Measurements from ENCODE around the gene CBR3.
A peak's percentile ranks its signal among the peaks of the same experiment; 100 is the strongest.
"Not testable (repeated sequence)": the region's sequence is repeated elsewhere in the genome, so short reads cannot be mapped to it uniquely, and the experiment has no call there.

The CBR3 gene

GRCh38 chr21:36120304-36120888, 14.5 kb upstream of the CBR3 start:
- DNase-seq = peak in 1 of 14 donors; percentile 21

DNA sequence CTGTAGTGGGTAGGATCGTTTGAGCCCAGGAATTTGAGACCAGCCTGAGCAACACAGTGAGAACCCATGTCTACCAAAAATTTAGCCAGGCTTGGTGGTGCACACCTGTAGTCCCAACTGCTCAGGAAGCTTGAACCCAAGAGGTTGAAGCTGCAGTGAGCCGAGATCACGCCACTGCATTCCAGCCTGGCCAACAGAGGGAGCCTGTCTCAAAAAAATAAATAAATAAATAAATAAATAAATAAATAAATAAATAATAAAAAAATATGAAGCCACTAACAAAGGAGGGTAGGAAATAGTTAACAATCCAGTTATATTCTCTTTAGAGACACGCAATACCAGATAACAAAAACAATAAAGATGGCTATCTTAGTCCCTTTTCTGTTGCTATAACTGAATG, 11.9 kb upstream of the CBR3 start:
- no peak for DNase-seq

- no peak for DNase-seq
Measured at GRCh38 chr21:36124395-36124794, 10.5 kb upstream of the CBR3 start.

GRCh38 chr21:36125512-36126207, 9.2 kb upstream of the CBR3 start:
- DNase-seq = peak in 3 of 14 donors; percentile 9 to 14 (median 10)

DNA sequence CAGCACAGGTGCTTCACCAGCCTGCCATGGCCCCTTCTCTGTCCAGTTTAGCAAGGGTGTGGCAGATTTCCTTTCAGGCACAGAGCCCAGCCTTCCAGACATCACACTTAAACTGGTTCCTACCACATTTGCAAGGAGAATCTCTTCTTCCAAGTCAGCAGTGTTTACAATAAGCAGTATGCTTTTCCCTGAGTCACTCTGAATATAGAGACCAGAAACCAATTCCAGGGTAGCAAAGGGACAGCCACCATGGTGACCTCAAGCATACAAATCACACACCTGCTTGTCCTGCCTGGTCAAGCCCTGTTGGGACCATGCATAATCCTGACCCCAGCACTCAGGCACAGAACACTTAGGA, 8.7 kb upstream of the CBR3 start:
- no peak for DNase-seq

GRCh38 chr21:36126621-36127110, 8.2 kb upstream of the CBR3 start:
- no peak for DNase-seq

- no peak for DNase-seq
Measured at GRCh38 chr21:36127250-36127904, 7.5 kb upstream of the CBR3 start.

- DNase-seq = no peak
Measured at GRCh38 chr21:36127977-36128376, 6.9 kb upstream of the CBR3 start.

GRCh38 chr21:36129219-36129618, 5.7 kb upstream of the CBR3 start:
- no peak for DNase-seq

GRCh38 chr21:36130414-36130762, 4.5 kb upstream of the CBR3 start:
- DNase-seq = not testable (repeated sequence)

DNA sequence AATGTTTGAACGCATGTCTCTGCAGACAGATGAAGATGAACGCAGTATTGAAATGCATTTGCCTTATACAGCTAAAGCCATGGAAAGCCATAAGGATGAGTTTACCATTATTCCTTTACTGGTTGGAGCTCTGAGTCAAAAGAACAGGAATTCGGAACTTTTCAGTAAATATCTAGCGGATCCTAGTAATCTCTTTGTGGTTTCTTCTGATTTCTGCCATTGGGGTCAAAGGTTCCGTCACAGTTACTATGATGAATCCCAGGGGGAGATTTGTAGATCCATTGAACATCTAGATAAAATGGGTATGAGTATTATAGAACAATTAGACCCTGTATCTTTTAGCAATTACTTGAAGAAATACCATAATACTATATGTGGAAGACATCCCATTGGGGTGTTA, 4.0 kb upstream of the CBR3 start:
- DNase-seq = not testable (repeated sequence)

- no peak for DNase-seq
Measured at GRCh38 chr21:36132696-36133095, 2.2 kb upstream of the CBR3 start.

DNA sequence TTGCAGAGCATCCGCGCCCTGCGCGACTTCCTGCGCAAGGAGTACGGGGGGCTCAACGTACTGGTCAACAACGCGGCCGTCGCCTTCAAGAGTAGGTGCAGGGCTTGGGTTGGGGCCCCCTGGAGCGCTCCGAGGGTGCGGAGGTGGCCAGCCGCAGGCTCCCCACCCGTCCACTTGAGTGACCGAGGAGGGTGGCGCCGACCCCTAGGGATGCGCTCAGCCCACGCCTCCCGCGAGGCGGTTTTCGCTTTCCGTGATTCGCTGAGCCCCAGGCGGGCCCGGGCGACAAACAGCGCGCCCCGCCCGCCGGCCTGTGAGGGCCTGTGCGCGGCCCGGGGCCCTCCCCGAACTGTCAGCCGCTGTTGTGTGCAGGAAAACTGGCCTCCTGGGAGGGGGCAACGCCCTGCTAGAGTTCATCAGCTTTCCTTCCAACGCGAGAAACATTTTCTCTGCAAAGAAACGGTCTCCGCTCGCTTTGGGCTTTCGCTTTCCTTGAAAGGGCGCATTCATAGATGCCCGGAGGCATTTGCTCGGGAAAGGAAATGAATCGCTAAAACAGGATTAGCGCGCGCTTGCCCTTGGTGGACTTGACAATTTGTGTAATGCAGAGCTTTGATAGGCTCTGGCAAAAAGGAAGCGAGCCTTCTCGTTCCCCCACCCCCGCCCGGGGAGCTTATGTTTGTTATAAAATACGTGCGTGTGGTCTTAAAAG, 668 bp downstream of the CBR3 start:
- peak in 12 of 14 donors; percentile 24 to 82 (median 66) for DNase-seq

DNA sequence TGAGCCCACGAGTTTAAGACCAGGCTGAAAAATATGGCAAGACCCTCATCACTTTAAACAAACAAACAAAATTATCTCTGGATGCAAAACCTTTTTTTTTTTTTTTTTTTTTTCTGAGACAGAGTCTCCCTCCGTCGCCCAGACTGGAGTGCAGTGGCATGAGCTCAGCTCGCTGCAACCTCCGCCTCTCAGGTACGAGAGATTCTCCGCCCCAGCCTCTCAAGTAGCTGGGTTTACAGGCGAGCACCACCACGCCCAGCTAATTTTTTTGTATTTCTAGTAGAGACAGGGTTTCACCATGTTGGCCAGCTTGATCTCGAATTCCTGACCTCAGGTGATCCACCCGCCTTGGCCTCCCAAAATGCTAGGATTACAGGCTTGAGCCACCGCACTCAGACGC, 4.9 kb downstream of the CBR3 start:
- not testable (repeated sequence) for DNase-seq

DNA sequence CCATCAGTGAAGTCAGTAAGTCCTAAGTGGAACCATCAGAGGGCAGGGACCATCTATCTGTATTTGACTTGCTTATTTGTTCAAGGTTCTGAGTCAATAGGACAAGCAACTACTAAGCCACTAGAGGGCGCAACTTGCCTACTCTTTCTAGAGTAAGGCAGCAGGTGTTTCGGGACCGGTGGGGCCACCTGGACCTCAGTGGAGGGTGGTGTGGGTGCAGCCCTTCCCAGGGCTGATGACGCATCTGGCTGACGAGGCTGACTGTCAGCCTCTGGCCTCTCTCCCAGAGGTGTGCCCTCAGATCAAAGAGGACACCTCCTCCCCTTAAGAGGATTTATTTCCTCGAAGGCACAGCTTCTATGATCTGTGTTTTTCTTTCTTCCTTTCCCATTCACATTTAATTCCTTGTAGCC, 6.6 kb downstream of the CBR3 start:
- DNase-seq = peak in 10 of 14 donors; percentile 13 to 88 (median 38)

DNA sequence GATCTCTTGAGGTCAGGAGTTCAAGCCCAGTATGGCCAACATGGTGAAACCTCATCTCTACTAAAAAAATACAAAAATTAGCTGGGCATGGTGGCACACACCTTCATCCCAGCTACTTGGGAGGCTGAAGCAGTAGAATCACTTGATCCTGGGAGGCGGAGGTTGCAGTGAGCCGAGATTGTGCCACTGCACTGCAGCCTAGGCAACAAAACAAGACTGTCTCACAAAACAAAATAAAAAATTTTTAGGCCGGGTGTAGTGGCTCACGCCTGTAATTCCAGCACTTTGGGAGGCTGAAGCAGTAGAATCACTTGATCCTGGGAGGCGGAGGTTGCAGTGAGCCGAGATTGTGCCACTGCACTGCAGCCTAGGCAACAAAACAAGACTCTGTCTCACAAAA, 9.4 kb downstream of the CBR3 start:
- DNase-seq = not testable (repeated sequence)

- DNase-seq = no peak
Measured at GRCh38 chr21:36145259-36145658, 10.4 kb downstream of the CBR3 start.

- no peak for DNase-seq
Measured at GRCh38 chr21:36147911-36148310, 13.0 kb downstream of the CBR3 start.

DNA sequence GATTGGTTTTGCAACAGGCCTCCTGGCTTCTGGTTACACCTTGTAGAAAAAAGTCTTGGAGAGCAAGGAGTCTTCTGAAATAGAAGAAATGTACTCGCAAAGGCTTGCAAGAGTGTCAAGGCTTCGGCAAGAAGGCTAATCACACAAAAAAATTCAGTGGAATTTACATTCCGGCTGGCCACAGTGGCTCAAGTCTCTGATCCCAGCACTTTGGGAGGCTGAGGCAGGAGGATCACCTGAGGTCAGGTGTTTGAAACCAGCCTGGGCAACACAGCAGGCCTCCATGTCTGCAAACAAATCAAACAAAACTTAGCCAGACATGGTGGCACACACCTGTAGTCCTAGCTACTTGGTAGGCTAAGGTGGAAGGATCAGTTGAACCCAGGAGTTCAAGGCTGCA, 14.0 kb downstream of the CBR3 start:
- no peak for DNase-seq

DNA sequence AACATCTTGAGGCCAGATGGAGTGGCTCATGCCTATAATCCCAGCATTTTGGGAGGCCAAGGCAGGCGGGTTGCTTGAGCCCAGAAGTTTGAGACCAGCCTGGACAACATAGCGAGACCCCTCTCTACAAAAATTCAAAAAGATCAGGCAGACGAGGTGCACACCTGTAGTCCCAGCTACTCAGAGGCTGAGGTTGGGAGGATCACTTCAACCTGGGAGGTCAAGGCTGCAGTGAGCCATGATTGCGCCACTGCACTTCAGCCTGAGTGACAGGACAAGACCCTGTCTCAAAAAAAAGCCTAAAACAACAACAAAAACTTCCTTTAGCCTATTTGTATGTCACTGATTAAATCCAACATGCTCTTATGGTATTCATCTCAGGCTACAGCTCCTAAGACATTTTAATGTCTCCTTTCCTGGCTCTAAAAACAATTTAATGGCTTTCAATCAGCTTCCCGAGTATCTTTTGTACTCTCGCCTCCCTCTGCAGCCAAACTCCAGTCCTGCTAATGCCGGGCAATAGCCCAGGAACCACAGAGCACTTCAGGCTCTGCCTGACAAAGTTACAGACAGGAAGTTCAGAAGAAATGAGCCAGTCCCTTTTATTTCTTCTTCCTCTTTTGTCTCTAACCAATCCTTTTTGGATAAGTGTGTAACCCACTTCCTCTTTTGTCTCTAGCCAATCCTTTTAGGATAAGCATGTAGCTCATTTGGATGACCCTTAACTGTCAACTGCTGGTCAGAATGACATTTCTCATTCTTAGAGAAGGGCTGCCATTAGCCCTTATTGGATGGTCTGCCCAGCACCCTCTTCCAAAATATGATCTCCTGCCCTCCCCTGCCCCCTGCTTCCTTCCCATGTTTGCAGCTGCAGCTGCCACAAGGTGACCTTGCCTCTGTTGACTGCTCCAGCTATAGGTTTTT, 15.2 kb downstream of the CBR3 start:
- peak in 5 of 14 donors; percentile 3 to 48 (median 37) for DNase-seq

DNA sequence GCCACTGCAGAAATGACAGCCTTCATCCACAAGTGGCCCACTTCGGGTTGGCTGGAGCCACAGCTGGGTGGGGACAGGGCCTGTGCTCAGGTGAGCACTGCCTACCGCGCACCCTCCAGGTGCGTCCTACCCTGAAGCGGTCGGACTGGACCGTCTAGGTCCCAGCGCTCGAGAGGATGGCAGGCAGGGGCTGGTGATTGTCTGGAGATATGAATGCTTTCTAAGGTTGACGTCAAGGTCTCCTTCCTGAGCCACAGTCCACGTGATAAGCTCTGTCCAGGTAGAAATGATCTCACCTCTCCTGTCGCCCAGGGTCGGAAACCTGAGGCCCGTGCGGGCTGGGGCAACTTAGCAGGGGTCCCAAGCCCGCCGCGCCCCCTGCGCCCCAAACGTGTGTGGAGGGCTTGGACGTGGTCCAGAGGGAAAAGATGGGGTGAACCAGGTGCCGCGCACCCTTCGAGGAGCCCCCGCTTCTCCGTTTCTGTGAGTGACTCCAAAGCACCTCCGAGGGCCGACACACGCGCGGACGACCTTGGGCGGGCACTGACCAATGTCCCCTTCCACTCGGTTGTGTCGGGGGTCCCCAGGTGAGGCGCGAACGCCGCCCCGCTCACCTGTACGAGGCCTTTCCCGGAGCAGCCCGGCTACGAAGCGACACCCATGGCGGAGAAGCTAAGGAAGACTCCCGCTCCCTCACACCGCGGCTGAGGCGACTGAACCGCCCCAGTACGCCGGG, 20.9 kb downstream of the CBR3 start:
- no peak for DNase-seq

Data from C1 segment of cervical spinal cord (tissue), 14 donors.